ENCODE results near the gene RNF220. TPM values are rescaled to one million over a fixed set of nuclear protein-coding genes. Genes with fewer than 3 reads are reported as not detected.

The RNF220 gene
- total and polyA plus RNA-seq, 12 donors, result 41.8 to 82.5 (median 58.0) TPM

DNA sequence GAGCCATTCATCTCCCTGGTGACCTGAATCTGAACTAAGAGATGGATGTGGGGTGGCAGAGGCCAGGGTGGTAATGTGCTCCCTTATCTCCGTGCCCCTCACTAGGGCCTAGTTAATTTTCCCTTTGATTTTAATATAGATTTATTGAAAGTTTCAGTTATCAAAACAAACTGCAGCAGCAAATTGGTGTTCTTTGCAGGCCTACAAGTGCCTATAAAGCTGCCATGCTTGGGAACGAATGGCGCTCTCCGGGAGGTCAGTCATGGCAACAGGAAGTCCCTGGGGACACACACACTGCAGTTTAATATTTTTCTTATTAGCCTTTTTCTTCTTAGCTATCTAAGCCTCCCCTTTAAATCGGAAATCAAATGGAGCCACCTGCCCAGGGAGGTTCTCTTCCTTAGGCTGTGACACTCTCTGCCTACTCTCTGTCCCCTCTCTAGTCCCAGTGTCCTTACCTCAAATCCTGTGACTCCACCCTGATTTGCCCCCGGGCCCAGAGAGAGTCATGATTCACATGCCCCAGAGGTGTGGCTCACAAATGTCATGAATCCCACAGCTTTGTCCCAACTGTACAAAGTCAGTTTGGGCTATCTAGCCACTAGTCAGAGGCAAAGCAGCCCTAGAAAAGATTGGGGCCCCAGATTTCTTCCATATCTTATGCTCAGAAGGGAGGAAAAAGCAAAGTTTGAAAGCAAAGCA is 45.7 kb upstream of the RNF220 start:
- Histone ChIP-seq H3K4me3 (no peak overlapping the region), H3K27me3 (no peaks in the 10 kb centered on the region), H3K27ac (no peak overlapping the region), H3K36me3 (no peaks in the 10 kb centered on the region), H3K4me1 (peaks cover 0 to 11% (median 3%) of the 10 kb centered on the region in 9 donors), H3K9me3 (no peaks in the 10 kb centered on the region)
- DNase-seq, result no peak
- WGBS, 2 donors, result 83 to 84% methylated on average over 6 of the region's 6 CpGs
- intact Hi-C loops (cut with DNase I), result no loop called here
- no peak for ATAC-seq
- no peak for TF ChIP-seq CTCF (IDR thresholded peaks at IDR 0.05)

- H3K27me3 ChIP-seq, result peaks cover 0 to 8% (median 0%) of the 10 kb centered on the region in 7 donors
- H3K4me3 ChIP-seq, result no peak overlapping the region
- no peaks in the 10 kb centered on the region for H3K9me3 ChIP-seq
- intact Hi-C loops (cut with DNase I), result no loop called here
- H3K27ac ChIP-seq, result no peak overlapping the region
- DNase-seq, result no peak
- no peak for TF ChIP-seq CTCF (IDR thresholded peaks at IDR 0.05)
- 69 to 70% methylated on average over 4 of the region's 4 CpGs for whole genome bisulfite sequencing, 2 donors
- ATAC-seq, result no peak
- H3K4me1 ChIP-seq, result no peaks in the 10 kb centered on the region
- no peaks in the 10 kb centered on the region for H3K36me3 ChIP-seq
Measured at GRCh38 chr1:44361478-44361877, 43.6 kb upstream of the RNF220 start.

DNA sequence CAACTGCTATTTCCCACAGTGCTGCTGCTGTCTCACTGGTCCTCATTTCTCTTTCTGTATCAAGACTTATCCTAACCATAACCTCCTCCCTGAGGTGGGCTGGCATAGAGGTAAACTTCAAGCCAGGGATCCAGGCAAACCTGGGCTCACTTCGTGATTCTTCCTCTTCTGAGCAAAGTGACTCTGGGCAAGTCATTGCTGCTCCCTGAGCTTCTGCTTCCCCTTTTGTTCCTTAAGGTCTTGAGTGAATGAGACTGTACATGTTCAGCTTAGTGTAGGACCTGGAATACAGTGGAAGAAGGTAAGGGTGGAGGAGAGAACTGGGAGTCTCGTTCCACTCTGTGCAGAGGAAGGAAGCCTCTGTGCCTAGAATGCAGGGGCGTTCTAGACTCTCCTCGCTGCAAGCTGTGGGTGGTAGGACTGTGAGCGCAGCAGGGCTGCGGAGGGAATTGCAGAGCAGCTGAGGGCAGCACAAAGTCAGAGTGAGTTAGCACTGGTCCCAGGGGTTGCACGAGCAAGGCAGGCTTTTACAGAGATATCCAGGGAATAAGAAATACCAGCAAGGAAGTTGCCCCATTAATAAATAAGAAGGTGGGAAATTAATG is 38.6 kb upstream of the RNF220 start:
- intact Hi-C loops (cut with DNase I), result no loop called here
- no peak for TF ChIP-seq CTCF (IDR thresholded peaks at IDR 0.05)
- Histone ChIP-seq H3K4me3 (no peak overlapping the region), H3K27ac (no peak overlapping the region), H3K9me3 (no peaks in the 10 kb centered on the region), H3K27me3 (peaks cover 0 to 13% (median 0%) of the 10 kb centered on the region in 7 donors), H3K4me1 (no peaks in the 10 kb centered on the region), H3K36me3 (no peaks in the 10 kb centered on the region)
- DNase-seq (no peak), ATAC-seq (no peak)
- WGBS, 2 donors, result 87 to 89% methylated on average over 7 of the region's 7 CpGs

DNA sequence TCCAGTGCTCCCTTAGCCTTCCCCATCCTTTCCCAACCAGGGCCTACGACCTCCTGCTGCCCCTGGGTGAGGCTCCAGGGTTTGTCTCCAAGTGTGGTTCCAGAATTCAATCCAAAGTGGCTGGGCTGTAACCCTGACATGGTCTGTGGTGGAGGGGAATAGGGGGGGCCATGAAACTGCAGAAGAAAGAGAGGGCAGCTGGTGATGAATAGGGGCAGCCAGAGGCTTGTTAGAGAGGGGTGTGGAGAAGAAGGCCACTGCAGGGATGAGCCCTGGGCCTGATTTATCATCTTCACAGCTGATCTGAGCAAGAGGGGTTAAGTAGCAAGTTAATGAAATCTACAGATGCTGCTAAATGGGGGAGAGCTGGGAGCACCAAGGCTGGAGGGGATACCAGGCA is 37.1 kb upstream of the RNF220 start:
- no peak for TF ChIP-seq CTCF (IDR thresholded peaks at IDR 0.05)
- DNase-seq (no peak), ATAC-seq (no peak)
- Histone ChIP-seq H3K4me1 (no peaks in the 10 kb centered on the region), H3K27ac (no peak overlapping the region), H3K4me3 (no peak overlapping the region), H3K36me3 (no peaks in the 10 kb centered on the region), H3K9me3 (no peaks in the 10 kb centered on the region), H3K27me3 (peaks cover 0 to 13% (median 0%) of the 10 kb centered on the region in 7 donors)
- intact Hi-C loops (cut with DNase I), result no loop called here
- WGBS, 2 donors, result 82 to 86% methylated on average over 1 of the region's 1 CpG

Measured in heart right ventricle (tissue), 16 donors.